Lower leg skin (tissue), 4 donors: ENCODE measurements around the gene OR4Q2. TPM values are rescaled to one million over a fixed set of nuclear protein-coding genes. Genes with fewer than 3 reads are reported as not detected.
"Not testable (repeated sequence)": the region's sequence is repeated elsewhere in the genome, so short reads cannot be mapped to it uniquely, and the experiment has no call there.

Source experiments
- DNase-seq, 2 donors: peaks; one replicate each; pipeline ENCODE4 v3.0.0-alpha.2; 2019; ENCODE audit warnings: low spot score in 2 of 2
- H3K4me3 ChIP-seq: fragments of 200-600 bp; sonication (generic); 2 replicates; pipeline ENCODE4 v1.5.1; 2017; ENCODE audit warnings: mild to moderate bottlenecking, low read depth; ENCODE audit not compliant: poor library complexity, severe bottlenecking
- POLR2A ChIP-seq, 2 donors: fragments of 450-650 bp; IDR thresholded peaks; one replicate each; pipeline ENCODE4 v1.6.1; 2016 to 2017; ENCODE audit warnings: antibody characterized with exemption in 2 of 2, mild to moderate bottlenecking in 1 of 2, moderate library complexity in 1 of 2
- WGBS, 2 donors: methylation state at CpG; one replicate each; pipeline ENCODE4 v1.1.5; 2018; 5-methylcytosine and 5-hydroxymethylcytosine counted together
- intact Hi-C: fragments of 100-400 bp; cut with DNase I; formaldehyde crosslinking; loops from one replicate; pipeline ENCODE4 v1.15.0; 2023; ENCODE audit warnings: low total_unique reads
- total RNA-seq, 4 donors: library from RNA; depleted of rRNA; stranded (reverse); fragments of >200 nt; gene quantifications; one replicate each; pipeline ENCODE4 v1.1.0, GENCODE V29; 2016
- TF ChIP-seq, protein P1 (sequence below), 3 donors: fragments of 450-650 bp; IDR thresholded peaks; one replicate each; pipeline ENCODE4 v1.5.1; 2016; ENCODE audit warnings: antibody characterized with exemption in 3 of 3, mild to moderate bottlenecking in 3 of 3, moderate library complexity in 2 of 3

The OR4Q2 gene
- total RNA-seq = not detected

DNA sequence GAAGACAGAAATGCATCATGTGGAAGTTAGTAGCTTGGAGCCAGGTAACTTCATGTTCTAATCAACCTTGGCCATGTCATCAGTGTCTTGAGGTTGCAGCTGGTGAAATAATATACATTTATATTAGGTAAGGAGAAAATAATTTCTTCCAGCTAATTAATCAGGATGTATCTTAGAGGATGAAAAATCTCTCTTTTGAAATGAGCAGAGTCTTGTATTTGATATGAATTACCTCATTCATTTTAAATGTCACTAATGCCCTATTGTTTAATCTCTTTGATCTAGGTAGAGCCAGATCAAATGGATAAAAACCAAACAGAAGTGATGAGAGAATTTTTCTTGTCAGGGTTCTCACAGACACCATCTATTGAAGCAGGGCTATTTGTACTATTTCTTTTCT, at the start of gene OR4Q2:
Gene OR4Q2 (plus strand): TSS at position 301 of the 400 bp plus-strand sequence.
- H3K4me3 ChIP-seq = no peak within 1 kb of the TSS
- DNase-seq = no peak
- intact Hi-C loops = no loop called here
- TF ChIP-seq, protein P1, sequence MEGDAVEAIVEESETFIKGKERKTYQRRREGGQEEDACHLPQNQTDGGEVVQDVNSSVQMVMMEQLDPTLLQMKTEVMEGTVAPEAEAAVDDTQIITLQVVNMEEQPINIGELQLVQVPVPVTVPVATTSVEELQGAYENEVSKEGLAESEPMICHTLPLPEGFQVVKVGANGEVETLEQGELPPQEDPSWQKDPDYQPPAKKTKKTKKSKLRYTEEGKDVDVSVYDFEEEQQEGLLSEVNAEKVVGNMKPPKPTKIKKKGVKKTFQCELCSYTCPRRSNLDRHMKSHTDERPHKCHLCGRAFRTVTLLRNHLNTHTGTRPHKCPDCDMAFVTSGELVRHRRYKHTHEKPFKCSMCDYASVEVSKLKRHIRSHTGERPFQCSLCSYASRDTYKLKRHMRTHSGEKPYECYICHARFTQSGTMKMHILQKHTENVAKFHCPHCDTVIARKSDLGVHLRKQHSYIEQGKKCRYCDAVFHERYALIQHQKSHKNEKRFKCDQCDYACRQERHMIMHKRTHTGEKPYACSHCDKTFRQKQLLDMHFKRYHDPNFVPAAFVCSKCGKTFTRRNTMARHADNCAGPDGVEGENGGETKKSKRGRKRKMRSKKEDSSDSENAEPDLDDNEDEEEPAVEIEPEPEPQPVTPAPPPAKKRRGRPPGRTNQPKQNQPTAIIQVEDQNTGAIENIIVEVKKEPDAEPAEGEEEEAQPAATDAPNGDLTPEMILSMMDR (IDR thresholded peaks at IDR 0.05) = no peak
- no peak for TF ChIP-seq POLR2A (IDR thresholded peaks at IDR 0.05)

DNA sequence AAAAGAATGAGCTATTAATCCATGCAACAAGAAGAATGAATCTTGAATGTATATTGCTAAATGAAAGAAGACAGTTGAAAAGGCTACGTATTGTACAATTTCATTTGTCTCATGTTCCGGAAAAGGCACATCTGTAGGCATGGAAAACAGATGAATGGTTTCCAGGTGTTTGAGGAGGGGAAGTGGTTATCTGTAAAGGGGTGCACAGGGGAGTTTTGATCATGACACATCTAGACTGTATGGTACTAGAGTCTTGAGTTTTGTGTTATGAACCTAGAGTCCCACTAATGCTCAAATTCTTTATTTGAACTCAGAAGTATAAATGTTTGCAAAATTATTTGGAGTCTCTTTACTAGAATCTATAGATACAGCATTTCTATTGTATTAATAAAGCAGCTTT, 32.2 kb upstream of the OR4Q2 start:
- H3K4me3 ChIP-seq, intact Hi-C loops, DNase-seq: not testable (repeated sequence)
- 47 to 64% methylated on average over 2 of the region's 2 CpGs for WGBS, 2 donors

DNA sequence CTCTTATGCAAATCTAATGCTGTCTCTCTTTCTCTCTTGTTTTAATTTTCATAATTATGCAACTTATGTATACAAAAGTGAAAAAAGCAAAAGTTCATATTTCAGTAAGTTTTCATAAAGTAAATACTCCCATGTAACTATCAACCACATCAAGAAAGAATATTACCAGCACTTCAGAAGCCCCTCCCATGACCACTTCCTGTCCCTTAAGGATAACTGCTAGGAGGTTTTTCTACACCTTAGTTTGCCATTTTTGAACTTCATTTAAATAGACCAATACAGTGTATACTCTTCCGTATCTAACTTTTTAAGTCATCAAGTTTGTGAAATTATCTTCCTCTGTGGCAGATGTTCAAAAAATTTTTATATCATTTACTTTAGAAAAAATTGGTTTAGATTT, 27.1 kb upstream of the OR4Q2 start:
- TF ChIP-seq, protein P1 (IDR thresholded peaks at IDR 0.05) = no peak
- no peak for TF ChIP-seq POLR2A (IDR thresholded peaks at IDR 0.05)
- WGBS, 2 donors = 67 to 77% methylated on average over 1 of the region's 1 CpG
- intact Hi-C loops = no loop called here
- DNase-seq = no peak
- no peak overlapping the region for H3K4me3 ChIP-seq

DNA sequence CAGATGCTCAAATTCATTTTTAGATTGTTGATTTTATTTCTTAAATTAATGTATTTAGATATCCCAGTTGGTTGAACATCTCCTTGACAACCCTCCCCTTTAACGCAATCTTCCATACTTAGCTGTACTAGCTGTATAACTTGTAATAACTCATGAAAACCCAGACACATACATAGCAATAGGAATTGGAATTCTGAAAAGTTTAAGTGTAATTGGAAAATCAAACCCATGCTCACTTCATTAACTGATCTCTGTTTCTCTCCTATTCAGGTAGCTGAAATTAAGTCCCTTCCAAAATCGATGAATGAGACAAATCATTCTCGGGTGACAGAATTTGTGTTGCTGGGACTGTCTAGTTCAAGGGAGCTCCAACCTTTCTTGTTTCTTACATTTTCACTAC, 26.7 kb upstream of the OR4Q2 start, which contains the start of gene OR4K15:
Gene OR4K15 (plus strand): TSS at position 301 of the 400 bp plus-strand sequence. CDS start 0 bp downstream, at position 301.
- intact Hi-C loops = no loop called here
- no peak within 1 kb of the TSS for H3K4me3 ChIP-seq
- DNase-seq = no peak
- 93 to 99% methylated on average over 3 of the region's 3 CpGs for WGBS, 2 donors
- TF ChIP-seq, protein P1 (IDR thresholded peaks at IDR 0.05) = no peak
- TF ChIP-seq POLR2A (IDR thresholded peaks at IDR 0.05) = no peak

DNA sequence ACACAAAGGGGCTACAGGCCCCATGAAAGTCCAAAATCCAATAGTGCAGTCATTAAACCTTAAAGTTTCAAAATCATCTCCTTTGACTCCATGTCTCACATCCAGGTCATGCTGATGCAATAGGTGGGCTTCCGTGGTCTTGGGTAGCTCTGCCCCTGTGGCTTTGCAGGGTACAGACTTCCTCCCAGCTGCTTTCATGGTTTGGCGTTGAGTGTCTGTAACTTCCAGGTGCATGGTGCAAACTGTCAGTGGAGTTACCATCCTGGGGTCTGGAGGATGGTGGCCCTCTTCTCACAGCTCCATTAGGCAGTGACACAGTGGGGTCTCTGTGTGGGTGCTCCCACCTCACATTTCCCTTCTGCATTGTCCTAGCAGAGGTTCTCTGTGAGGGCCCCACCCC, 8.5 kb upstream of the OR4Q2 start:
- DNase-seq = no peak
- TF ChIP-seq POLR2A (IDR thresholded peaks at IDR 0.05) = no peak
- TF ChIP-seq, protein P1 (IDR thresholded peaks at IDR 0.05) = no peak
- 69 to 70% methylated on average over 2 of the region's 2 CpGs for WGBS, 2 donors
- intact Hi-C loops = no loop called here
- no peak overlapping the region for H3K4me3 ChIP-seq

DNA sequence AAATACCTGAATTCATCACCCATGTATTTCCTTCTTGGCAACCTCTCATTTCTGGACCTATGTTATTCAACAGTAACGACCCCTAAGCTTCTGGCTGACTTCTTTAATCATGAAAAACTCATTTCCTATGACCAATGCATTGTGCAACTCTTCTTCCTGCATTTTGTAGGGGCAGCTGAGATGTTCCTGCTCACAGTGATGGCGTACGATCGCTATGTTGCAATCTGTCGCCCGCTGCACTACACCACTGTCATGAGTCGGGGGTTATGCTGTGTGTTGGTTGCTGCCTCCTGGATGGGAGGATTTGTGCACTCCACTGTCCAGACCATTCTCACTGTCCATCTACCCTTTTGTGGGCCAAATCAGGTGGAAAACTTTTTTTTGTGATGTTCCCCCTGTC, 356 bp downstream of the OR4Q2 start:
- no peak overlapping the region for H3K4me3 ChIP-seq
- DNase-seq = no peak
- intact Hi-C loops = no loop called here
- 66 to 72% methylated on average over 7 of the region's 7 CpGs for WGBS, 2 donors
- TF ChIP-seq, protein P1 (IDR thresholded peaks at IDR 0.05) = no peak
- no peak for TF ChIP-seq POLR2A (IDR thresholded peaks at IDR 0.05)
